Mesendoderm (in vitro differentiated cells): ENCODE measurements around the gene PKD2L1.

Experiments
- DNase-seq: peaks from one replicate; pipeline ENCODE4 v3.0.0; 2013
- H2AK5ac ChIP-seq: 2 replicates; pipeline ENCODE4 v1.6.1; 2013; ENCODE audit warnings: low read length, inconsistent platforms
- H2BK120ac ChIP-seq: 2 replicates; pipeline ENCODE4 v1.6.1; 2013; ENCODE audit warnings: low read depth, mild to moderate bottlenecking, low read length, moderate library complexity, mixed read lengths
- H2BK15ac ChIP-seq: replicated peaks from 2 replicates; pipeline ENCODE4 v1.6.1; 2013; ENCODE audit warnings: low read depth, mild to moderate bottlenecking, moderate library complexity
- H2BK5ac ChIP-seq: 2 replicates; pipeline ENCODE4 v1.6.1; 2013; ENCODE audit warnings: low read length, inconsistent platforms
- H3K18ac ChIP-seq: 2 replicates; pipeline ENCODE4 v1.6.1; 2013; ENCODE audit warnings: mild to moderate bottlenecking, low read length, mixed read lengths
- H3K23ac ChIP-seq: one replicate; pipeline ENCODE4 v1.6.1; 2013; ENCODE audit warnings: low read length
- H3K27ac ChIP-seq: 2 replicates; pipeline ENCODE4 v1.5.1; 2013; ENCODE audit warnings: low read depth, mild to moderate bottlenecking, inconsistent platforms, low read length, moderate library complexity
- H3K27me3 ChIP-seq: 2 replicates; pipeline ENCODE4 v1.6.1; 2013; ENCODE audit warnings: low read length, control low read depth, mild to moderate bottlenecking, inconsistent platforms; ENCODE audit not compliant: insufficient read depth, poor library complexity
- H3K36me3 ChIP-seq: 2 replicates; pipeline ENCODE4 v1.6.1; 2013; ENCODE audit warnings: low read length, inconsistent platforms; ENCODE audit not compliant: control insufficient read depth, insufficient read depth
- H3K4ac ChIP-seq: one replicate; pipeline ENCODE4 v1.6.1; 2013; ENCODE audit warnings: low read depth, mild to moderate bottlenecking, low read length, moderate library complexity
- H3K4me1 ChIP-seq: 2 replicates; pipeline ENCODE4 v1.6.1; 2013; ENCODE audit warnings: low read depth, low read length, inconsistent platforms; ENCODE audit not compliant: control insufficient read depth
- H3K4me2 ChIP-seq: 2 replicates; pipeline ENCODE4 v1.6.1; 2013; ENCODE audit warnings: low read length
- H3K4me3 ChIP-seq: 2 replicates; pipeline ENCODE4 v1.5.1; 2013; ENCODE audit warnings: mild to moderate bottlenecking, low read length
- H3K56ac ChIP-seq: one replicate; pipeline ENCODE4 v1.6.1; 2013; ENCODE audit warnings: low read length
- H3K79me1 ChIP-seq: 2 replicates; pipeline ENCODE4 v1.6.1; 2013; ENCODE audit warnings: low read length, inconsistent platforms
- H3K79me2 ChIP-seq: 2 replicates; pipeline ENCODE4 v1.6.1; 2013; ENCODE audit warnings: mild to moderate bottlenecking, low read length; ENCODE audit not compliant: control insufficient read depth, insufficient read depth
- H3K9ac ChIP-seq: 2 replicates; pipeline ENCODE4 v1.6.1; 2013; ENCODE audit warnings: low read length, inconsistent platforms
- H4K5ac ChIP-seq: one replicate; pipeline ENCODE4 v1.6.1; 2013; ENCODE audit warnings: low read length
- H4K8ac ChIP-seq: one replicate; pipeline ENCODE4 v1.6.1; 2013; ENCODE audit warnings: low read depth, mild to moderate bottlenecking, control low read depth, low read length, moderate library complexity
- WGBS: extraction: QIAGEN DNeasy Blood & Tissue Kit; methylation state at CpG from one replicate; pipeline ENCODE4 v1.1.7; 2013; ENCODE audit warnings: low lambda C conversion rate, missing lambda C conversion rate; ENCODE audit not compliant: insufficient coverage; ENCODE audit errors: extremely low coverage; 5-methylcytosine and 5-hydroxymethylcytosine counted together

The PKD2L1 gene

DNA sequence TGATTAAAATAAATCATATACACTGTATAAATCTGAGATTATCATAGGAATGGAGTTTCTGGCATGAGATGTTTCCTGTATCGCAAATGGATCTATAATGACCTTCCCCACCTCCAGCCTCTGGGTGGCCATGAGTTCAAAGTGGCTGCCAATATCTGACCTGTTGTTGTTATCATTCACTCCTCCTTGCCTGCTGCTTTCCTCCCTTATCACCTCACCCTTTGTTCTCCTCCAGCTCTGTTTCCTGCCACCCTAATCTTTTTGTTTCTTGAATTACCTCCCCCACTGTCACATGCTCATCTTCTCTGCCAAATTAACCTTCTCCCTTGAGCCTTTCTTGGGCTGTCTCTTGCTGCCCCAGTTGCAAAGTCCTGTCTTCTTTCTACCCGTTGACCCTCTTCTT is 29.0 kb upstream of the PKD2L1 start:
- Histone ChIP-seq H3K9ac (peak overlapping the region; percentile 22), H3K4me1 (peaks cover 19% of the 10 kb centered on the region), H3K4me2 (peak overlapping the region; percentile 2)

DNA sequence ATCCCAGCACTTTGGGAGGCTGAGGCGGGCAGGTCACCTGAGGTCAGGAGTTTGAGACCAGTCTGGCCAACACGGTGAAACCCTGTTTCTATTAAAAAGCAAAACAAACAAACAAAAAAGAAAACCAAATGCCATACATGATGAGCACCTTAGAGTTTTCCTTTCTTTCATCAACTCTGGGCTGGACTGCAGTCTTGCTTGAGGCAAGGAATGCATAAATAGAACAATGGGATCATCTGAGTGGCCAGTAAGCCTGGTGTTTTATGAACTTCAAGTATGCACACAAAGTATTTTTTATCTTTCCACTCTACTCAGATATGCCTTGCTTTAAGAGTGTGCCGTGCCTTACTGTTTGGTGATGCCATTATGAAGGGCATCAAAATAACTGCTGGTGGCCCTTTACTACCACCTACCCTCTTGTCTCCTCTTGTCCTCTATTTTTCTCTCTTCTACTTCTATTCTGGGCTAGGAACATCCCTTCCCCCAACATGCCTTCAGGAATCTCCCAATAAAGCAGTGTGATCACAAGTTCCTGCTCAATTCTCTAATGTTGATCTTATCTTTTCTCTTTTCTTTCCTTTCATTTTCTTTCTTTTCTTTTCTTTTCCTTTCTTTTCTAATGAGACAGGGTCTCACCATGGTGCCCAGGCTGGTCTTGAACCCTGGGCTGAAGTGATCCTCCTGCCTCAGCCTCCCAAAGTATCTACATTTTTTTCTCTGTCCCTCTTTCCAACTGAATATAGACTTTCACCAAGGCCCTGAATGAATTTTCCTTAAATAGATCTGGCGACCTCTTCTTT is 27.2 kb upstream of the PKD2L1 start:
- H3K4me2 ChIP-seq, result no peak overlapping the region
- DNase-seq, result peak; percentile 43
- no peak overlapping the region for H4K5ac ChIP-seq
- H2BK5ac ChIP-seq, result no peak overlapping the region
- H3K56ac ChIP-seq, result no peak overlapping the region
- no peak overlapping the region for H2BK15ac ChIP-seq
- H3K79me2 ChIP-seq, result peaks cover 27% of the 10 kb centered on the region
- peak overlapping the region; percentile 6 for H3K27ac ChIP-seq
- peaks cover 24% of the 10 kb centered on the region for H3K4me1 ChIP-seq
- peaks cover 25% of the 10 kb centered on the region for H3K79me1 ChIP-seq
- no peak overlapping the region for H3K18ac ChIP-seq
- no peak overlapping the region for H2BK120ac ChIP-seq
- no peak overlapping the region for H2AK5ac ChIP-seq
- no peak overlapping the region for H4K8ac ChIP-seq
- no peak overlapping the region for H3K9ac ChIP-seq
- no peak overlapping the region for H3K4ac ChIP-seq
- no peaks in the 10 kb centered on the region for H3K27me3 ChIP-seq
- peaks cover 45% of the 10 kb centered on the region for H3K36me3 ChIP-seq
- H3K4me3 ChIP-seq, result no peak overlapping the region
- H3K23ac ChIP-seq, result no peak overlapping the region
- WGBS, result no CpG with 5 or more reads among the region's 4 CpGs

More for the DNA sequence above, 29.0 kb upstream of the PKD2L1 start:
- Histone ChIP-seq H4K8ac (no peak overlapping the region), H2AK5ac (no peak overlapping the region), H4K5ac (no peak overlapping the region), H3K4me3 (no peak overlapping the region), H2BK15ac (no peak overlapping the region), H2BK5ac (peak overlapping the region; percentile 90), H3K23ac (no peak overlapping the region), H3K79me2 (peaks cover 12% of the 10 kb centered on the region), H3K56ac (peak overlapping the region; percentile 26), H3K79me1 (peaks cover 16% of the 10 kb centered on the region), H2BK120ac (no peak overlapping the region), H3K27ac (peak overlapping the region; percentile 59), H3K4ac (no peak overlapping the region), H3K18ac (peak overlapping the region; percentile 73), H3K36me3 (peaks cover 36% of the 10 kb centered on the region), H3K27me3 (no peaks in the 10 kb centered on the region)
- WGBS, result no CpG with 5 or more reads among the region's 2 CpGs
- peak; percentile 95 for DNase-seq

DNA sequence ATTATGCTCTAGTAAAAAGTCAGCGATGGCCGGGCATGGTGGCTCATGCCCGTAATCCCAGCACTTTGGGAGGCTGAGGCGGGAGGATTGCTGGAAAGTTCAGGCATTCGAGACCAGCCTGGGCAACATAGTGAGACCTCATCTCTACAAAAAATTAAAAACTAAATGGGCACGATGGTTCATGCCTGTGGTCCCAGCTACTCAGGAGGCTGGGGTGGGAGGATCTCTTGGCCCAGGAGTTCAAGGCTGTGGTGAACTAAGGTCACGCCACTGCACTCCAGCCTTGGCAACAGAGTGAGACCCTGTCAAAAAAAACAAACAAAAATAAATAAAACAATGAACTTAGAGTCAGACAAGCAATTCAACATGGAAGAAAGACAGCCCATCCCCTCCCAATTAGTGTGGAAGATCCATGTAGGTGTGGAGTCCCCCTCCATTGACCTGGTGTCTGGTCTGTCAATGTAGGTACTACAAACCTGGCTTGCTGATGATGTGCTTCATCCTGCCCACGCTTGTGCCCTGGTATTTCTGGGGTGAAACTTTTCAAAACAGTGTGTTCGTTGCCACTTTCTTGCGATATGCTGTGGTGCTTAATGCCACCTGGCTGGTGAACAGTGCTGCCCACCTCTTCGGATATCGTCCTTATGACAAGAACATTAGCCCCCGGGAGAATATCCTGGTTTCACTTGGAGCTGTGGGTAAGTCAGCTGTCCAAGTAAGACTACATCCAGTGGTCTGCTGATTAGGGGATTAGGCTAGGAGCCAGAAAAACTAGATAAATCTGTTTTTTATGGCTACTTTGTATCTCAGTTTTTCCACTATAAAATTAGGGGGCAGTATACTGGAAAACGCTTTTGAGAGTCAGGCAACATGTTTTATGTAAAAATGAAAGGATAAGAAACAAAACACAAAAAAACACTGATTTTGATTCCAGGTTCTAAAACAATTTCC is 26.3 kb upstream of the PKD2L1 start:
- Histone ChIP-seq H4K5ac (no peak overlapping the region), H3K4me3 (no peak overlapping the region), H3K27ac (no peak overlapping the region), H3K79me1 (peaks cover 34% of the 10 kb centered on the region), H3K56ac (no peak overlapping the region), H3K9ac (peak overlapping the region; percentile 13), H3K79me2 (peaks cover 36% of the 10 kb centered on the region), H2BK15ac (no peak overlapping the region), H2AK5ac (no peak overlapping the region), H2BK120ac (no peak overlapping the region), H3K27me3 (no peaks in the 10 kb centered on the region), H4K8ac (no peak overlapping the region), H2BK5ac (no peak overlapping the region), H3K4me2 (no peak overlapping the region), H3K36me3 (peaks cover 53% of the 10 kb centered on the region), H3K23ac (no peak overlapping the region), H3K4ac (no peak overlapping the region), H3K18ac (no peak overlapping the region), H3K4me1 (peaks cover 29% of the 10 kb centered on the region)
- WGBS, result no CpG with 5 or more reads among the region's 14 CpGs
- DNase-seq, result no peak

DNA sequence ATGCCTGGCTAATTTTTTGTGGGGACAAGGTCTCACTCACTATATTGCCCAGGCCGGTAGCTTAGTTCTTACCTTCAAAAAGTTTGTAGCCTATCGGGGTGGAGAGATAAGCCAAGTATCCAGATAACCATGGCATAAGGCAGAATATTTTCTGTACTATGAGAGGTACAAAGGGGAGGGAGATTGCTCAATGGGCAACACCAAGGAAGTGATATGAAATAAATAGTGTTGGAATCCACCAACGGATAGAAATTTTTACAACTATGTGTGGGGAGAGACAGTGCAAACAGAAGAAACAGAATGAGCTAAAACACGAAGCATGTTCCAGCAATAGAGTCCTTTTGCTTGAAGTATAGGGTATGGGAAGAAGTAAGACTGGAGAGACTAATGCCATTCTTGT is 25.1 kb upstream of the PKD2L1 start:
- Histone ChIP-seq H2AK5ac (no peak overlapping the region), H2BK15ac (no peak overlapping the region), H3K4me2 (no peak overlapping the region), H2BK5ac (no peak overlapping the region), H3K4me1 (peaks cover 33% of the 10 kb centered on the region), H3K4ac (no peak overlapping the region), H3K4me3 (no peak overlapping the region), H3K9ac (no peak overlapping the region), H2BK120ac (no peak overlapping the region), H3K18ac (no peak overlapping the region), H3K79me2 (peaks cover 44% of the 10 kb centered on the region), H3K27ac (no peak overlapping the region), H3K79me1 (peaks cover 35% of the 10 kb centered on the region), H3K56ac (no peak overlapping the region), H3K23ac (no peak overlapping the region), H4K5ac (no peak overlapping the region), H4K8ac (no peak overlapping the region), H3K27me3 (no peaks in the 10 kb centered on the region), H3K36me3 (peaks cover 53% of the 10 kb centered on the region)
- no peak for DNase-seq
- WGBS, result no CpG with 5 or more reads among the region's 4 CpGs

DNA sequence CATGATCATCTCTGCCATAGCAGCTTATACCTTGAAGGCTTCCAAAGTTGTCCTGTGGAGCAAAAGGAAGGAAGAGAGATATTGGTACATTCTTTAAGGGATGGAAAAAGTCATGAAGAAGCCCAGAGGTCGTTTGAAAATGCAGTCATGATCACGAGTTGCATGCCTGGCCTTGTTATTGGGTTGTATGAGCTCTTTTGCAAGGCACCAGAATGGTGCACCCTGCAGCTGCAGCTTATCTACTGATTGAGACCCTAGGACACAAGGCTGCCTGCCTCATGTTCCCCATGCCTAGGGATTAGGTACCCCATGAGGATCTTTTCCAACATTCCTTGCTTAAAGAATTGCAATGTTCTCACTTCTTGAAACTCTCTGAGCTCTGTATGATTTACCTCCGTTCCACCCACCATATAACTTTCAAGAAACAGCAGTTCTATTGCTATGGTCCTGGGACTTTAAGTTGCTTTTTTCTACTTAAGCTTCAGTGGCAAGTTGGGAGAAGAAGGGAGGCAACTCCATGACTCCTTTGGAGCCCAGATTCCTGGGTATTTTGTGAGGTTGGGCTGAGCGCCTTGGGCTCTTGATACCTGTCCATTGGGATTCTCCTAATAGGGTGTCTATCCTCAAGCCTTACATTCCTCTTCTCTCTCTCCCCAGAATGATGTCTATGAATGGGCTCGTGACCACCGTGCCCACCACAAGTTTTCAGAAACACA is 23.9 kb upstream of the PKD2L1 start:
- peaks cover 30% of the 10 kb centered on the region for H3K4me1 ChIP-seq

More for the DNA sequence above, 23.9 kb upstream of the PKD2L1 start:
- Histone ChIP-seq H2BK5ac (no peak overlapping the region), H3K79me1 (peaks cover 32% of the 10 kb centered on the region), H2BK15ac (no peak overlapping the region), H3K9ac (no peak overlapping the region), H3K79me2 (peaks cover 54% of the 10 kb centered on the region), H3K4me3 (no peak overlapping the region), H3K18ac (no peak overlapping the region), H4K8ac (no peak overlapping the region), H3K27ac (peak overlapping the region; percentile 26), H3K4me2 (no peak overlapping the region), H3K4ac (no peak overlapping the region), H3K27me3 (no peaks in the 10 kb centered on the region), H3K56ac (no peak overlapping the region), H3K23ac (no peak overlapping the region), H4K5ac (no peak overlapping the region), H2BK120ac (no peak overlapping the region), H3K36me3 (peaks cover 52% of the 10 kb centered on the region), H2AK5ac (no peak overlapping the region)
- no peak for DNase-seq
- no CpG with 5 or more reads among the region's 6 CpGs for WGBS
